NCI-H446 (cell line): ENCODE data around the gene WIPI1.
A peak's percentile ranks its signal among the peaks of the same experiment; 100 is the strongest.

Experiments
- DNase-seq, 2 experiments: peaks; one replicate each; lab custom pipeline; 2025; lab: John Stamatoyannopoulos, UW

Gene WIPI1

GRCh38 chr17:68457168-68457538 is at the start of gene WIPI1:
Gene WIPI1 (minus strand): TSS chr17:68457496. CDS start chr17:68457421, 75 bp downstream.
- DNase-seq: no peak

GRCh38 chr17:68505951-68506350 is 48.7 kb upstream of the WIPI1 start:
- DNase-seq: no peak

GRCh38 chr17:68501074-68501473 is 43.8 kb upstream of the WIPI1 start:
- no peak for DNase-seq

GRCh38 chr17:68499587-68499986 is 42.3 kb upstream of the WIPI1 start:
- DNase-seq: no peak

- DNase-seq: no peak
Observed at GRCh38 chr17:68498479-68499326, 41.4 kb upstream of the WIPI1 start.

GRCh38 chr17:68497885-68498319 is 40.6 kb upstream of the WIPI1 start:
- no peak for DNase-seq

- DNase-seq: no peak
Observed at GRCh38 chr17:68495081-68495480, 37.8 kb upstream of the WIPI1 start.

GRCh38 chr17:68492394-68493054 is 35.2 kb upstream of the WIPI1 start:
- peak in 1 of 2 experiments; percentile 71 for DNase-seq

GRCh38 chr17:68491381-68492231 is 34.3 kb upstream of the WIPI1 start:
- DNase-seq: peak in 1 of 2 experiments; percentile 88

- DNase-seq: no peak
Observed at GRCh38 chr17:68489919-68490318, 32.6 kb upstream of the WIPI1 start.

GRCh38 chr17:68484458-68484857 is 27.2 kb upstream of the WIPI1 start:
- no peak for DNase-seq

GRCh38 chr17:68482576-68483041 is 25.3 kb upstream of the WIPI1 start:
- no peak for DNase-seq

- DNase-seq: no peak
Observed at GRCh38 chr17:68480885-68481284, 23.6 kb upstream of the WIPI1 start.

GRCh38 chr17:68470961-68471360 is 13.7 kb upstream of the WIPI1 start:
- DNase-seq: no peak

GRCh38 chr17:68468788-68469187 is 11.5 kb upstream of the WIPI1 start:
- DNase-seq: no peak

GRCh38 chr17:68468334-68468733 is 11.0 kb upstream of the WIPI1 start:
- DNase-seq: no peak

- no peak for DNase-seq
Observed at GRCh38 chr17:68463211-68464019, 6.1 kb upstream of the WIPI1 start.

- peak; percentile 64 to 86 for DNase-seq
Observed at GRCh38 chr17:68462381-68463210, 5.3 kb upstream of the WIPI1 start.

- no peak for DNase-seq
Observed at GRCh38 chr17:68461589-68461988, 4.3 kb upstream of the WIPI1 start.

GRCh38 chr17:68461122-68461539 is 3.8 kb upstream of the WIPI1 start:
- no peak for DNase-seq
